NCI-H1105 (cell line): ENCODE results near the gene NAGPA.
"Not testable (repeated sequence)": the region's sequence is repeated elsewhere in the genome, so short reads cannot be mapped to it uniquely, and the experiment has no call there.

Experiments
- DNase-seq: peaks from one replicate; lab custom pipeline; 2025; lab: John Stamatoyannopoulos, UW

The NAGPA gene

DNA sequence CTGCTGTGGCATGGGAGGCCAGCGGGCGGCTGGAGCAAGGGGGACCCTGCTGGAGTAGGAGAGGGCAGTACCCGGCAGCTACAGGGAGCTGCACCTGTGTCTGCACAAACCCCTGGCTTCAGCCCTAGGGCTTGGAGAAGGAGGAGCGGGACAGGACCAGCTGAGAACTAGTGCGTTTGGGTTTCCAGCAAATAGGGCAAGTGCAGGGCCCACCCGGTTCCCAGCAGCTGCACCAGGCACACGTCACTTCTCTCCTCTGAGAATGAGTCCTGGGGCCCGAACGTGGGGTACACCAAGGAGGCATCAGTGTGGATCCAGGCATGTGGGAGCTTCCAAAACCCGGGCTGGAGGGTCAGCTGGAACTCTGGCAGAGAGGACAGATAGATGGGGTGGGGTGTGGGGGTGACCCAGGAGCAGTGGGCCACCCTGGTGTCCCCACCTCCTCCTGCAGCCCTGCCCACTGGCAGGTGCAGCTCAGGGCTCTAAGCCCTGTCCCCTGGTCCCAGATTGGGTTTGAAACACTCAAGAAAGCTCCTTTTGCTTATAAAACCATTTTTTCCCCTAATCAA is 26.4 kb upstream of the NAGPA start:
- DNase-seq: no peak

GRCh38 chr16:5059386-5060072 is 25.8 kb upstream of the NAGPA start:
- no peak for DNase-seq

DNA sequence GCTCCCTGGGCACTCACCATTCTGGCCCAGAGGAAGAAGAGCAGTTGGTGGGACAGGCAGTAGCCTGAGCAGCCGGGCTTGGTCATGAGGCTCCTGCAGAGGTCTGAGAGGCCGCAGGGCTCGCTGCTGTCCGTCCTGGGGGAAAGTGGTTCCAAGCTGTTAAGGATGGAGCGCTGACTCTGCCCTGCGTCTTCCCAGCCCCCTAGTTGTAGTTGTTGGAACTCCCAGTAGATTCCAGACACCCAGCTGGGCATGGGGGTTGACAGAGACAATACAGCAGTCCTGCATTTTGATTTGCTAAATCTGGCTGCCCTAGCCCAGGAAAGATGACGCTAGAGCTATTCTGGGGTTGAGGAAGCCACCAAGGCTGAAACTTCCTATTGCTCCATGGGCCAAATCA is 24.7 kb upstream of the NAGPA start:
- DNase-seq: no peak

DNA sequence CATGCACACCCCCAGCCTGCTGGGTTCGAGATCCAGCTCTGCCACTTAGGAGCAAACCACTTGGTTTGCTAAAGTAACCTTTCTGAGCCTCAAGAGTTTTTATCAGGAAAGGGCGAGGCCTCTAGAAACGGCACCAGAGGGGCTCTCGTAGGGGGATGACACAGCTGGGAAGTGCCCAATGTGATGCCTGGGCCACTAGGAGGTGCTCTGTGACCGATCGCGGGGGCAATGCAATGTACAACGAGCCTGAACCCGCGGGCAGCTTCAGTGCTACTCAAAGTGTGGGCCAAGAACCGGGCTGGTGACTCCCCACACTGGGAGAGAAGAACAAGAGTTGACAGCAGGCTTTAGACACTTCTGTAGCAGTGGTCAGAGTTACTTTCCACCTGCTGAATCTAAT is 22.6 kb upstream of the NAGPA start:
- no peak for DNase-seq

DNA sequence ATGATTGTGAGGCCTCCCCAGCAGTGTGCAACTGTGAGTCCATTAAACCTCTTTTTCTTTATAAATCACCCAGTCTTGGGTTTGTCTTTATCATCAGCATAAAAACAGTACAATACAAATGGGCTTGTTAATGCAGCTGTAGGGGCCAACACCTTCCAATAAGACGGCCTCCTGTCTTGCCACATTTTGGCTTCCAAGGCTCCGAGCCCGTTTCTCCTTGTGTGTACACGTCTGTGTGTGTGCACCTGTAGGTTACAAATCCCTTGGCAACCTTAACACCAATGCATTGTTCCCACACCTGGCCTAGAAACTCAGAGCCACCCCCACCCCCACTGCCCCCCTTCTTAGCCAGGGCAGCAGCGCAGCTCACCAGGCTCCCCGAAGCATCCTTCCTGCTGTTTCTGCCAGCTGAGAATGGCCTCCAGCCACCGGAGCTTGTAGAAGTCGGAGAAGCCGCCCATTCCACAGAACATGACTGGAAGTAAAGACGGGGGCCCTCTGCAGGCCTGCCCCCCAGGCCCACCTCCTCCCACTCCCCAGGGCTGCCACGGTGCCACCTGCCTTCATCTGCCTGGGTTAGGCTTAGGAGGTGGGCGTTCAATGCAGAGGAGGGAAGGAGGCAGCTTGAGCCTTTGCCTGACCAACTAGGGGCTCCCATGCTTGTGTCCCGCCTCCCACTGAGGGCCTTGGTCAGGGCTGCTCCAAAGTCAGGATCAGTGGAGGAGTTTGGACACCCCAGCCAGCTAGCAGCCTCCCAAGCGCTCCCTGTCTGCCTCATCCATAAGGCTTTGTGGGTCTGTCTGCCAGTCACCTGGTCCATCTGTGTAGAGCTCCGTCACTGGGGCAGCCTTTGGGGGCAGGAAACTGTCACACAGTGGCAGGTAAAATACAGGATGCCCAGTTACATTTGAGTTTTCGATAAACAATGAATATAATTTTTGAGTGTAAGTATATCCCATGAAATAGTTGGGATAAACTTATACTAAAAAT is 21.4 kb upstream of the NAGPA start:
- no peak for DNase-seq

GRCh38 chr16:5046914-5047313 is 13.2 kb upstream of the NAGPA start:
- no peak for DNase-seq

DNA sequence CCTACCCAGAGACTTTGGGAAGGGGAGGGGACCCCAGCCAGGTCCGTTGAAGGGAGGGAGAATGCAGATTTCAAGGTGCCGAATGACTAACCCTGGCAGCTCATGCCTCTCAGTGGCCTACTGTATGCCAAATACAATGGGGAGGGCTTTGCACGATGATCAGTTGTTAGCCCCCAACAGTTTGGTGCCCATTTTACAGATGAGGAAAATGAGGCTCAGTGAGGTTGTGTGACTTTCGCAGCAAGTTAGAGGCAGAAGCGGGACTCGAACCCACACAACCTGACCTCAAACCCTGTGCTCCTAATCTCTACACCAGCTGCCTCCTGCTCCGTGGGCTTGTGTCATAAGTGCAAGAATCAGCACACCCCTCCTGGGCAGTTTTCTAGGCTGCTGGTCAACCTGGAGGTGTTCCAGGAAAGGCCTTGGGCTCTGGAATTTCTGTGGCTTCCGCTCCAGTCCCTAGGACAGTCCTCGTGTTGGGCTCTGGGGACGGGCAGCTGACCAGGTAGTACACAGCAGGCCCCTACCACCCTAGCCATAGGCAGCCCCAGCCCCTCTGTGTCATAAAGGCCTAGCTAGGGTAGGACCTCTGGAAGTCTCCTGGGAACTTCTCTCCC is 11.9 kb upstream of the NAGPA start:
- DNase-seq: no peak

GRCh38 chr16:5044581-5044980 is 10.8 kb upstream of the NAGPA start:
- not testable (repeated sequence) for DNase-seq

DNA sequence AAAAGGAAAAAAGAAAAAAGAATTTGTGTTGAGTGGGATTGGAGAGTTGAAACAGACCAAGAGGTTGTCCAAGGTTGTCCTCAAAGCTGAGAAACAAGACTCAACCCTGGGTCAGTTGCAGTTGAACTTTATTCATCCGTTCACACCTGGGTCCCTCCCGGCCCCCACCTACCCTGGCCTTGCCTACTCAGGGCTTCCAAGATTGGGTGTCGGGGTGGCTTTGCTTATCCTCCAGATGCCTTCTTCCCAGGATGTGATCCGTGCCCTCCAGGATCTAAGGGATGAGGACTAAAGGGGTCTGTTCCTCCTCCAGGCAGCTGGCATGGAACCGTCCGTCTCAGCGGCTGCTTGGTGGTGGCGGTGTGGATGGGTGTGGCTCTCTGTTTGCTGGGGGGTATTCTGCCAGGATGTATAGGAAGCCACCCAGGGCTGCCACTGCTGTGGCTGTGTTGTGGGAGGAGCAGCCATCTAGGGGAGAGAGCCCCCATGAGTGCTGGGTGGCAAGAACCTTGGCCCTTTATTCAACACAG is 10.3 kb upstream of the NAGPA start:
- no peak for DNase-seq

DNA sequence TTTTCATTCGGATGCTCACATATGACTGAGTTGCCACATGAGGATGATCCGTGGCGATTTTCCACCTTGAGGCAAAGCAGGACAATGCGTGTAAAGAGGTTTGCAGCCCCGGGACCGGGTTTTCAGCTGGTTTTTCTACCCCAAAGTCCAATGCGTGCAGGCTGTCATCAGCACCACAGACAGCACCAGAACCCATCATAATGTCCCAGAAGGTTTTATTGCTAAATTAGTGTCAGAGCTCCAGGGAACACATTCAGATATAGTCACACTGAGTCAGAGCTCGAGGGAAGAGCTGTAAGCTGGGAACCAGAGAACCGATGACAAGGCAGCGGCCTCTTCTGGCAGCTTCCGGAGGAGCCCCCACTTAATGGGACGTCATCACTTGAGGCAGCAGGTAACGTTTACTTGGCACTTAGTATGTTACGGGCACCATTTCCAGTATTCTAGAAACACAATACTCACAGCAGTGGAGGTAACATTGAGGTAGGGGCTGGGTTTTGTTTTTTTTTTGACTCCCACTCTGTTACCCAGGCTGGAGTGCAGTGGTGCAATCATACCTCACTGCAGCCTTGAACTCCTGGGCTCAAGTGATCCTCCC is 8.9 kb upstream of the NAGPA start:
- DNase-seq: no peak

- DNase-seq: no peak
These were observed 7.9 kb upstream of the NAGPA start for GRCh38 chr16:5041600-5042133.

GRCh38 chr16:5040451-5040850 is 6.7 kb upstream of the NAGPA start:
- DNase-seq: no peak

DNA sequence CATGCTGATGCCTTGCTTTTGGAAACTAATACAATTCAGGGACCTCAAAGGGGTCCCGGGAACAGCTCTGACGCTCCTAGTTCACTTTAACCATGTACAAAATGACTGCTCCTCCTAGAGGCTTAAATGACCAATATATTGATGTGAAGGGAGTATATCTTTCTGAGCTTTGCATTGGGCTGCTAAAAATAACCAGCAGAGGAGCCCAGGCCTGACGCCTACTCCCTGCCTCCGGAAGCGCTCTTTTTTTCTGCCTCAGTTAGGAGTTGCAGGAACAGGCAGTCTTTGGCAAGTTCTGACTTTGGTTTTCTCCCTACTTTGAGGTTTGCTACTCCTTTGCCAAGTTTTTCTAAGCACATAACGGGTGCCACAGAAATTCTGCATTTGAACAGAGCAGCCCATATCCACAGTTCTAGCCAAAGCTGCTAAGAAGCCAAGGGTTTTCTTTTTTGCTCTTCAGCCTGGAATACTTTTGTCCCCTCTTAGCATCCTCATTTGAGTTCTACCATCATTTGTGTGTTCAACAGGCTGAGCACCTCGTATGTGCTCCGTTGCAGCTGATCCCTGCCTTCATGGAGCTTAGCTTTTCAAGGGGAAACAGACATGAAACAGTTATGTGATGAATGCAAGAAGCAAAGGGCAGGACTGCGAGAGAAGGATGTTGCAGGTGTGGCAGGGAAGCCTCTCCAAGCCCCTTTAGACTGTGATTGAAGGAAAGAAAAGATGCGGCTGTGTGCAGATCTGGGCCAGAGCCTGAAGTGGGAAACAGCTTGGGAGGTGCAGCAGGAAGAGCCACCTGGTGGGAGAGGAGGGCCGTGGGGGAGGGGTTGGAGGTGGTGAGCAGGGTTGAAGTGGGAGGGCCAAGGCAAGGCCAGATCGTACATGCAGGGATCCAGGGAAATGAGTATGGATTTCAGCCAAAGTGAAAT is 2.8 kb upstream of the NAGPA start:
- DNase-seq: no peak

DNA sequence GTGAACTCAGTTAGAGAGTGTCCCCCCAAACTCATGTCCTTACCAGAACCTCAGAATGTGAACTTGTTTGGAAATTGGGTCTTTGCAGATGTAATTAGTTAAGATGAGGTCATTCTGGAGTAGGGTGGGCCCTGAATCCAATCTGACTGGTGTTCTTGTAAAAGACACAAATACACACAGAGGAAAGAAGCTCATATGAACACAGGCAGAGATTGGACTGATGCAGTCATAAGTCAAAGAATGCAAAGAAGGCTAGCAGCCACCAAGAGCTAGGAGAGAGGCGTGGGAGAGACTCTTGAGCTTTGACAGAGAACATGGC is 2.1 kb upstream of the NAGPA start:
- DNase-seq: no peak

GRCh38 chr16:5034167-5034523 is 410 bp upstream of the NAGPA start:
- DNase-seq: no peak

- no peak for DNase-seq
These were observed 977 bp downstream of the NAGPA start for GRCh38 chr16:5032748-5033167.

DNA sequence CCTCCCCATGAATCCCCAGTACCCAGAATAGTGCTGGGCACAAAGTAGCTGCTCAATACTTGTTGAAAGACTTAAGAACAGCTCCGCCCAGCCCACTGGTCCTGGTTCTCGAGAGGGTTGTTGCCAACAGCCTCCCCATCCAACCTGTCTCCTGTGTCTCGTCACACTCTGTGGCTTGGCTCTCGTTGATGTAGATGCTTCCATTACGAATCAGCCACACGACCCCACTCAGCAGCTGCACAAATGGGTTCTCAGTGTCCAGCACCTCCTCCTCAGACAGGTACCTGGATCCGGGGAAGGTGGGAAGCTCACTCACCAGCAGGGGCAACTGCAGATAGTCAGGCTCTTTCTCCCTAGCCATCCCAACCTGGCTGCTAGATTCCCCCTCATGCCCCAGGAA is 2.1 kb downstream of the NAGPA start:
- no peak for DNase-seq

- DNase-seq: no peak
These were observed 3.4 kb downstream of the NAGPA start for GRCh38 chr16:5030251-5030870.

DNA sequence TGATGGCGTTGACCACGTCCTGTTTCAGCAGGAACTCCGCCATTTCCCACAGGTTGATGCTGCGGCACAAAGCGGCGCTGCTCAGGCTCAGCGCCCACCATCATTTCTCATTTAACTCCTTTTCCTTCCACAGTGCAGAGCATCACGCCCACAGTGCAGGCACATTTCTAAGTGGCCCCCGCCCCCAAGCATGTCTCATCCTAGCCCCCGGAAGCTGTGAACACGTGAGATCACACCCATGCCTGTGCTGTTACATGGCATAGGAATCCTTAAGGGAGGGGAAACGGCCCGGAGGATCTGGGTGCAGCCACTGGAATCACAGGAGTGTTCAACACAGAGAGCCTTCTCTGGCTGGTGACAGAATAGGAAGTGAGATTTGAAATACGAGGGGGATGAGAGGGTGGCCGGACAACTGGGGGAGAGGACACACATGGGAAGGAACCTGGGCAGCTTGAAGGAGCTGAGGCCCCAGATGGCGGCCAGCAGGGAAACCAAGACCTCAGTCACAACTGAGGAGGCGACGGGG is 4.7 kb downstream of the NAGPA start:
- DNase-seq: no peak
